ENCODE results near the gene PPFIA1. TPM values are rescaled to one million over a fixed set of nuclear protein-coding genes. Genes with fewer than 3 reads are reported as not detected.

Gene PPFIA1
- total and polyA plus RNA-seq, 10 of the 15 experiments (the other 5 are each of a cell fraction or from before 2014, with no cell fraction given), result 5.2 to 26.2 (median 15.8) TPM

- TF ChIP-seq TCF3 (IDR thresholded peaks at IDR 0.05; ENCODE audit: borderline replicate concordance, insufficient read depth, low read depth, low read length), result 0 out of 2 replicates have a peak, but pooled peaks have one; percentile 36
- peak; percentile 45 to 53; a peak in 2 of 4 replicates for TF ChIP-seq EP300 (IDR thresholded peaks at IDR 0.05; ENCODE audit: borderline replicate concordance in 1 of 2, control insufficient read depth in 1 of 2, low read depth in 2 of 2, low read length in 2 of 2)
- peak; percentile 72; the same call in 1 of the 2 replicates for TF ChIP-seq BCL11A (IDR thresholded peaks at IDR 0.05; ENCODE audit: low read depth, low read length)
- peak; percentile 68 for TF ChIP-seq EED (IDR thresholded peaks at IDR 0.05; ENCODE audit: low read depth)
- TF ChIP-seq, protein P1, sequence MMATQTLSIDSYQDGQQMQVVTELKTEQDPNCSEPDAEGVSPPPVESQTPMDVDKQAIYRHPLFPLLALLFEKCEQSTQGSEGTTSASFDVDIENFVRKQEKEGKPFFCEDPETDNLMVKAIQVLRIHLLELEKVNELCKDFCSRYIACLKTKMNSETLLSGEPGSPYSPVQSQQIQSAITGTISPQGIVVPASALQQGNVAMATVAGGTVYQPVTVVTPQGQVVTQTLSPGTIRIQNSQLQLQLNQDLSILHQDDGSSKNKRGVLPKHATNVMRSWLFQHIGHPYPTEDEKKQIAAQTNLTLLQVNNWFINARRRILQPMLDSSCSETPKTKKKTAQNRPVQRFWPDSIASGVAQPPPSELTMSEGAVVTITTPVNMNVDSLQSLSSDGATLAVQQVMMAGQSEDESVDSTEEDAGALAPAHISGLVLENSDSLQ (IDR thresholded peaks at IDR 0.05), result no peak
- TF ChIP-seq FOXK2 (IDR thresholded peaks at IDR 0.05), result no peak
- TF ChIP-seq NRF1 (conservative IDR thresholded peaks at IDR 0.05; ENCODE audit: low read depth, low read length), result no peak
- TF ChIP-seq, protein P2, sequence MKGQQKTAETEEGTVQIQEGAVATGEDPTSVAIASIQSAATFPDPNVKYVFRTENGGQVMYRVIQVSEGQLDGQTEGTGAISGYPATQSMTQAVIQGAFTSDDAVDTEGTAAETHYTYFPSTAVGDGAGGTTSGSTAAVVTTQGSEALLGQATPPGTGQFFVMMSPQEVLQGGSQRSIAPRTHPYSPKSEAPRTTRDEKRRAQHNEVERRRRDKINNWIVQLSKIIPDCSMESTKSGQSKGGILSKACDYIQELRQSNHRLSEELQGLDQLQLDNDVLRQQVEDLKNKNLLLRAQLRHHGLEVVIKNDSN (IDR thresholded peaks at IDR 0.05; ENCODE audit: borderline replicate concordance, extremely low read length, insufficient read depth, low read depth, low read length), result peak; percentile 44
- peak; percentile 66; the same call in 1 of the 2 replicates for TF ChIP-seq NFIC (IDR thresholded peaks at IDR 0.05; ENCODE audit: low read depth, low read length)
- peak; percentile 29; the same call in 1 of the 2 replicates for TF ChIP-seq POLR2AphosphoS5 (IDR thresholded peaks at IDR 0.05; ENCODE audit: low read length)
- TF ChIP-seq, protein P3, sequence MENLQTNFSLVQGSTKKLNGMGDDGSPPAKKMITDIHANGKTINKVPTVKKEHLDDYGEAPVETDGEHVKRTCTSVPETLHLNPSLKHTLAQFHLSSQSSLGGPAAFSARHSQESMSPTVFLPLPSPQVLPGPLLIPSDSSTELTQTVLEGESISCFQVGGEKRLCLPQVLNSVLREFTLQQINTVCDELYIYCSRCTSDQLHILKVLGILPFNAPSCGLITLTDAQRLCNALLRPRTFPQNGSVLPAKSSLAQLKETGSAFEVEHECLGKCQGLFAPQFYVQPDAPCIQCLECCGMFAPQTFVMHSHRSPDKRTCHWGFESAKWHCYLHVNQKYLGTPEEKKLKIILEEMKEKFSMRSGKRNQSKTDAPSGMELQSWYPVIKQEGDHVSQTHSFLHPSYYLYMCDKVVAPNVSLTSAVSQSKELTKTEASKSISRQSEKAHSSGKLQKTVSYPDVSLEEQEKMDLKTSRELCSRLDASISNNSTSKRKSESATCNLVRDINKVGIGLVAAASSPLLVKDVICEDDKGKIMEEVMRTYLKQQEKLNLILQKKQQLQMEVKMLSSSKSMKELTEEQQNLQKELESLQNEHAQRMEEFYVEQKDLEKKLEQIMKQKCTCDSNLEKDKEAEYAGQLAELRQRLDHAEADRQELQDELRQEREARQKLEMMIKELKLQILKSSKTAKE (IDR thresholded peaks at IDR 0.05; ENCODE audit: low read depth, poor library complexity, severe bottlenecking), result peak; percentile 71
- TF ChIP-seq POU2F2 (IDR thresholded peaks at IDR 0.05; ENCODE audit: borderline replicate concordance, low read depth, low read length), result peak; percentile 54; the same call in 1 of the 3 replicates
- TF ChIP-seq, protein P4, sequence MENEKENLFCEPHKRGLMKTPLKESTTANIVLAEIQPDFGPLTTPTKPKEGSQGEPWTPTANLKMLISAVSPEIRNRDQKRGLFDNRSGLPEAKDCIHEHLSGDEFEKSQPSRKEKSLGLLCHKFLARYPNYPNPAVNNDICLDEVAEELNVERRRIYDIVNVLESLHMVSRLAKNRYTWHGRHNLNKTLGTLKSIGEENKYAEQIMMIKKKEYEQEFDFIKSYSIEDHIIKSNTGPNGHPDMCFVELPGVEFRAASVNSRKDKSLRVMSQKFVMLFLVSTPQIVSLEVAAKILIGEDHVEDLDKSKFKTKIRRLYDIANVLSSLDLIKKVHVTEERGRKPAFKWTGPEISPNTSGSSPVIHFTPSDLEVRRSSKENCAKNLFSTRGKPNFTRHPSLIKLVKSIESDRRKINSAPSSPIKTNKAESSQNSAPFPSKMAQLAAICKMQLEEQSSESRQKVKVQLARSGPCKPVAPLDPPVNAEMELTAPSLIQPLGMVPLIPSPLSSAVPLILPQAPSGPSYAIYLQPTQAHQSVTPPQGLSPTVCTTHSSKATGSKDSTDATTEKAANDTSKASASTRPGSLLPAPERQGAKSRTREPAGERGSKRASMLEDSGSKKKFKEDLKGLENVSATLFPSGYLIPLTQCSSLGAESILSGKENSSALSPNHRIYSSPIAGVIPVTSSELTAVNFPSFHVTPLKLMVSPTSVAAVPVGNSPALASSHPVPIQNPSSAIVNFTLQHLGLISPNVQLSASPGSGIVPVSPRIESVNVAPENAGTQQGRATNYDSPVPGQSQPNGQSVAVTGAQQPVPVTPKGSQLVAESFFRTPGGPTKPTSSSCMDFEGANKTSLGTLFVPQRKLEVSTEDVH (IDR thresholded peaks at IDR 0.05; ENCODE audit: low read depth, partially characterized antibody), result no peak
- TF ChIP-seq SP1 (IDR thresholded peaks at IDR 0.05; ENCODE audit: low read depth, low read length), result peak; percentile 51
- no peak for TF ChIP-seq EZH2 (IDR thresholded peaks at IDR 0.05; ENCODE audit: borderline replicate concordance, control insufficient read depth, low read depth, low read length)
- TF ChIP-seq PAX5 (IDR thresholded peaks at IDR 0.05; ENCODE audit: borderline replicate concordance, low read depth, low read length), result peak; percentile 96
- TF ChIP-seq, protein P5, sequence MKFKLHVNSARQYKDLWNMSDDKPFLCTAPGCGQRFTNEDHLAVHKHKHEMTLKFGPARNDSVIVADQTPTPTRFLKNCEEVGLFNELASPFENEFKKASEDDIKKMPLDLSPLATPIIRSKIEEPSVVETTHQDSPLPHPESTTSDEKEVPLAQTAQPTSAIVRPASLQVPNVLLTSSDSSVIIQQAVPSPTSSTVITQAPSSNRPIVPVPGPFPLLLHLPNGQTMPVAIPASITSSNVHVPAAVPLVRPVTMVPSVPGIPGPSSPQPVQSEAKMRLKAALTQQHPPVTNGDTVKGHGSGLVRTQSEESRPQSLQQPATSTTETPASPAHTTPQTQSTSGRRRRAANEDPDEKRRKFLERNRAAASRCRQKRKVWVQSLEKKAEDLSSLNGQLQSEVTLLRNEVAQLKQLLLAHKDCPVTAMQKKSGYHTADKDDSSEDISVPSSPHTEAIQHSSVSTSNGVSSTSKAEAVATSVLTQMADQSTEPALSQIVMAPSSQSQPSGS (IDR thresholded peaks at IDR 0.05; ENCODE audit: low read length), result peak; percentile 70; the same call in 1 of the 2 replicates
- peak; percentile 27 for TF ChIP-seq MEF2B (IDR thresholded peaks at IDR 0.05; ENCODE audit: partially characterized antibody, poor library complexity, severe bottlenecking)
Measured at GRCh38 chr11:70423523-70424505, 153.3 kb downstream of the PPFIA1 start (continued).

Data from GM12878 (cell line).